NB4 (cell line): ENCODE measurements around the gene SMIM10L2A.

ENCODE experiments used
- CTCF ChIP-seq: IDR thresholded peaks from one replicate; pipeline ENCODE4 v1.5.1; 2012; ENCODE audit warnings: low read depth, low read length
- MAX ChIP-seq: IDR thresholded peaks from 2 replicates; pipeline ENCODE4 v1.6.1; 2011; ENCODE audit warnings: low read depth, low read length
- MYC ChIP-seq: IDR thresholded peaks from 2 replicates; pipeline ENCODE4 v1.6.1; 2011; ENCODE audit warnings: low read depth, low read length
- POLR2A ChIP-seq: IDR thresholded peaks from 2 replicates; pipeline ENCODE4 v1.6.1; 2011; ENCODE audit warnings: mild to moderate bottlenecking; ENCODE audit not compliant: insufficient read length; ENCODE audit errors: extremely low read depth

- peak; percentile 17 for TF ChIP-seq CTCF
- no peak for TF ChIP-seq MAX
- TF ChIP-seq MYC, result no peak
- no peak for TF ChIP-seq POLR2A
These were observed 16.4 kb downstream of the SMIM10L2A start for GRCh38 chrX:135437867-135438733.
